ACC112 (cell line): ENCODE results near the gene USP48.

Source experiments
- H2AFZ ChIP-seq: fragments of 200-600 bp; sonication (generic); one replicate; pipeline ENCODE4 v1.6.0; 2017; ENCODE audit warnings: antibody characterized with exemption, low read length; ENCODE audit not compliant: unreplicated experiment
- H3K27ac ChIP-seq: fragments of 200-600 bp; sonication (generic); 2 replicates; pipeline ENCODE4 v1.5.1; 2014; ENCODE audit warnings: low read depth, mild to moderate bottlenecking, antibody characterized with exemption, low read length, moderate library complexity
- H3K27me3 ChIP-seq: fragments of 200-600 bp; sonication (generic); 2 replicates; pipeline ENCODE4 v1.6.1; 2014; ENCODE audit warnings: mild to moderate bottlenecking, antibody characterized with exemption, low read length, moderate library complexity, mixed read lengths; ENCODE audit not compliant: insufficient read depth
- H3K36me3 ChIP-seq: fragments of 200-600 bp; sonication (generic); 2 replicates; pipeline ENCODE4 v1.6.1; 2016; ENCODE audit warnings: mild to moderate bottlenecking, antibody characterized with exemption, low read length, moderate library complexity, mixed read lengths; ENCODE audit not compliant: insufficient read depth
- H3K4me1 ChIP-seq: fragments of 200-600 bp; sonication (generic); one replicate; pipeline ENCODE4 v1.6.1; 2016; ENCODE audit warnings: low read length, mixed read lengths; ENCODE audit not compliant: insufficient read depth, unreplicated experiment, control insufficient read depth
- H3K4me3 ChIP-seq: fragments of 200-600 bp; sonication (generic); 2 replicates; pipeline ENCODE4 v1.5.1; 2014; ENCODE audit warnings: mild to moderate bottlenecking, low read depth, low read length
- H3K79me2 ChIP-seq: fragments of 200-600 bp; sonication (generic); one replicate; pipeline ENCODE4 v1.6.0; 2016; ENCODE audit warnings: low read length; ENCODE audit not compliant: control insufficient read depth, unreplicated experiment, insufficient read depth

Gene USP48

GRCh38 chr1:21673277-21673780 is 109.6 kb downstream of the USP48 start:
- no peak overlapping the region for H3K4me3 ChIP-seq
- no peak overlapping the region for H2AFZ ChIP-seq
- no peaks in the 10 kb centered on the region for H3K79me2 ChIP-seq
- peaks cover 19% of the 10 kb centered on the region for H3K4me1 ChIP-seq
- peak overlapping the region; percentile 45 for H3K27ac ChIP-seq
- H3K27me3 ChIP-seq: peaks cover 23% of the 10 kb centered on the region
- H3K36me3 ChIP-seq: no peaks in the 10 kb centered on the region

GRCh38 chr1:21672478-21673276 is 110.3 kb downstream of the USP48 start:
- no peaks in the 10 kb centered on the region for H3K36me3 ChIP-seq
- peaks cover 29% of the 10 kb centered on the region for H3K27me3 ChIP-seq
- no peak overlapping the region for H2AFZ ChIP-seq
- H3K4me3 ChIP-seq: no peak overlapping the region
- peak overlapping the region; percentile 45 for H3K27ac ChIP-seq
- no peaks in the 10 kb centered on the region for H3K79me2 ChIP-seq
- H3K4me1 ChIP-seq: peaks cover 19% of the 10 kb centered on the region

- Histone ChIP-seq H3K27ac (no peak overlapping the region), H3K4me1 (peaks cover 19% of the 10 kb centered on the region), H3K4me3 (no peak overlapping the region), H2AFZ (no peak overlapping the region), H3K27me3 (peaks cover 35% of the 10 kb centered on the region), H3K36me3 (no peaks in the 10 kb centered on the region), H3K79me2 (no peaks in the 10 kb centered on the region)
These were observed 111.0 kb downstream of the USP48 start for GRCh38 chr1:21671915-21672314.

- peaks cover 20% of the 10 kb centered on the region for H3K4me1 ChIP-seq
- H3K79me2 ChIP-seq: no peaks in the 10 kb centered on the region
- H3K4me3 ChIP-seq: no peak overlapping the region
- H3K36me3 ChIP-seq: no peaks in the 10 kb centered on the region
- peaks cover 35% of the 10 kb centered on the region for H3K27me3 ChIP-seq
- H2AFZ ChIP-seq: no peak overlapping the region
- no peak overlapping the region for H3K27ac ChIP-seq
These were observed 111.7 kb downstream of the USP48 start for GRCh38 chr1:21670956-21671902.

- Histone ChIP-seq H2AFZ (no peak overlapping the region), H3K4me1 (peaks cover 29% of the 10 kb centered on the region), H3K4me3 (no peak overlapping the region), H3K79me2 (no peaks in the 10 kb centered on the region), H3K36me3 (no peaks in the 10 kb centered on the region), H3K27me3 (peaks cover 35% of the 10 kb centered on the region), H3K27ac (no peak overlapping the region)
These were observed 112.7 kb downstream of the USP48 start for GRCh38 chr1:21670059-21670881.

- H2AFZ ChIP-seq: no peak within 1 kb of the TSS
These were observed 113.5 kb downstream of the USP48 start, which contains the start of gene RAP1GAP for GRCh38 chr1:21669258-21670058. TSS of gene RAP1GAP (minus strand) at chr1:21669357. CDS start at chr1:21620032, 49,325 bp downstream.

GRCh38 chr1:21668951-21669257 is 114.0 kb downstream of the USP48 start:
- Histone ChIP-seq H3K4me3 (peak overlapping the region; percentile 32; the same call in 1 of the 2 replicates), H3K27me3 (peaks cover 35% of the 10 kb centered on the region), H3K27ac (no peak overlapping the region), H3K79me2 (no peaks in the 10 kb centered on the region), H2AFZ (no peak overlapping the region), H3K4me1 (peaks cover 29% of the 10 kb centered on the region), H3K36me3 (no peaks in the 10 kb centered on the region)

More at GRCh38 chr1:21669258-21670058, 113.5 kb downstream of the USP48 start, which contains the start of gene RAP1GAP:
- no peaks in the 10 kb centered on the region for H3K36me3 ChIP-seq
- H3K27me3 ChIP-seq: peaks cover 35% of the 10 kb centered on the region
- no peak within 1 kb of the TSS for H3K27ac ChIP-seq
- peaks cover 29% of the 10 kb centered on the region for H3K4me1 ChIP-seq
- H3K79me2 ChIP-seq: no peaks in the 10 kb centered on the region
- peak within 1 kb of the TSS; percentile 32; the same call in 1 of the 2 replicates for H3K4me3 ChIP-seq

GRCh38 chr1:21668232-21668950 is 114.6 kb downstream of the USP48 start:
- no peak overlapping the region for H3K27ac ChIP-seq
- no peaks in the 10 kb centered on the region for H3K36me3 ChIP-seq
- no peaks in the 10 kb centered on the region for H3K79me2 ChIP-seq
- 0 out of 2 replicates have a peak overlapping the region, but pooled peaks have one; percentile 32 for H3K4me3 ChIP-seq
- no peak overlapping the region for H2AFZ ChIP-seq
- H3K27me3 ChIP-seq: peaks cover 35% of the 10 kb centered on the region
- peaks cover 24% of the 10 kb centered on the region for H3K4me1 ChIP-seq
